ENCODE data around the gene MLIP.
"Not testable (repeated sequence)": the region's sequence is repeated elsewhere in the genome, so short reads cannot be mapped to it uniquely, and the experiment has no call there.

MLIP gene

DNA sequence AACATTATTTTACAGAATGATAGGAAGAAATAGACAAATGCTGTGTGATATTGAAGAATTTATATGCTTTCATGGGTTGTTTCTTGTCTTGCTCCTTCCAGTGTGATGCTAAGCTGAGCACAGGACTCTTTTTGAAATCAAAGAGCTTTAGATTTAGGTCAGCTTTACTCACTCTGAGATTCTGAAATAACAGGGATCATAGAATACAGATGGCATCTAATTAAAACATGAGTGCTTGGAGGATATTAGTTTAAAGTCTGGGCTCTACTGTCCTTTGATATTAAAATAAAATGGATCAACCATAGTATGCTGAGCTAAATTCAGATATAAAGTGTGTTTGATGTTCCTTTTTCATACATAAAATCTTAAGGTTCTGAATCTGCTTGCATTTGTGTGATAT, 29.6 kb downstream of the MLIP start:
- DNase-seq (ENCODE audit: low read depth), result no peak

DNA sequence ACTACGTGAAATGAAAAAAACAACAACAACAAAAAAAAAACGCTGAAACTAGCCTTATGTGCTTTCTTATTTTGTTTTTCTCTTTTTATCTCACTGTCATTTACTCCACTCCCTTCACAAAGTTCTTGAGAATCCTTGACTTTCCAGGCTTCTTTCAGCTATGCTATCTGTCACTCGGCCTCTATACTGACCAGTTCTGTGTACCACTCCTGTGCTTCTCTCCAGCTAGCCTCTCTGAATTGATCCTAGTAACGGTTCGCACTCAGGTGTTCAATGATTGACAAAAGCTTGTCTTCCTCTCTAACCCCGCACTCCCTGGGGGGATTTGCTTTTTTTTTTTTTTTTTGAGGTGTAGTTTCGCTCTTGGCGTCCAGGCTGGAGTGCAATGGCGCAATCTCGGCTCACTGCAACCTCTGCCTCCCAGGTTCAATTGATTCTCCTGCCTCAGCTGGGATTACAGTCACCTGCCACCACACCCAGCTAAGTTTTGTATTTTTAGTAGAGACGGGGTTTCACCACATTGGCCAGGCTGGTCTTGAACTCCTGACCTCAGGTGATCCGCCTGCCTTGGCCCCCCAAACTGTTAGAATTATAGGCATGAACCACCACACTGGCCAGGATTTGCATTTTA, 31.8 kb downstream of the MLIP start:
- no peak for DNase-seq (ENCODE audit: low read depth)

DNA sequence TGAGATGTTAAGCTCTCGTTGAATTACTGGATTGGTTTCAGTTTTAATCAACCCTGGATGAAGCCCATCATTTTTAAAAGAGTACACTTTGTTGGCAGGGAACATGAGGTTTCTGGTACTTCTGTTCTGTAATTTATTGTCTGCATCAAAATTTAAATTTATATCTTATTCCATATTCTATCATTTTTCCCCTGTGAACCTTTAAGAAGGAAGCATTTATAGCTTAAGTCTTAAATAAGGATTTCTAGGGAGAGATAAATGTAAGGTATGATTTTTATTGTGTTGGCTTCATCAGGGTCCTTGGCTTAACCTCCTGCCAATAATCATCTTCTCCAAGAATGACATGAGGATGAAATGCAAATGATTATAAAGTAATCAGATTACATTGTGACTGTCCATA, 40.6 kb downstream of the MLIP start:
- DNase-seq (ENCODE audit: low read depth), result no peak

DNA sequence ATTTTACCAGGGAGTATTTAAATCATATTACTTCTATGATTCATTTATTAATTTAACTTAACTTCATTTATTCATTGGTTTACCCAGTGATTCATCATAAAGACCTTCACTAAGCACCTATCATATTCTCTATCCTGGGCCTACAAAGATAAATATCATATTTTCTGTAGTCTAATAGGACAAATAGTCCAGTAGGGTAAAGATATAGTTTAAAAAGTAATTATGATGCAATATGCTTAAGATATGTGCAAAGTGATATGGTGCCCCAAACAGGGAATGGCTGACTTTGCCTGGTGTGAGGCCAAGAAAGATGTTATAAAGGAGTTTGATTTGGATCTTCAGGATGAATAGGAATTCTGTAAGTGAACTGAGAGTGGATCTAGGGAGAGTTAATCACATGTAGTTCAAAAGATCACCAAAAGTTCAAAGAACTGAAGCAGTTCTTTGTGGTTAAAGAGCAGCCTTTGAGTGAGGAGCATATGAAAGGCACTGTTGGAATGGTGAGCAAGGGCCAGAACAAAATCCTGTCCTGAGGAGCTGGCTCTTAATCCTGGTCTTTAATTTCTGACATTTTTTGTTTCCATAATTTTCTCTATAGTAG, 45.5 kb downstream of the MLIP start:
- DNase-seq (ENCODE audit: low read depth), result no peak

DNA sequence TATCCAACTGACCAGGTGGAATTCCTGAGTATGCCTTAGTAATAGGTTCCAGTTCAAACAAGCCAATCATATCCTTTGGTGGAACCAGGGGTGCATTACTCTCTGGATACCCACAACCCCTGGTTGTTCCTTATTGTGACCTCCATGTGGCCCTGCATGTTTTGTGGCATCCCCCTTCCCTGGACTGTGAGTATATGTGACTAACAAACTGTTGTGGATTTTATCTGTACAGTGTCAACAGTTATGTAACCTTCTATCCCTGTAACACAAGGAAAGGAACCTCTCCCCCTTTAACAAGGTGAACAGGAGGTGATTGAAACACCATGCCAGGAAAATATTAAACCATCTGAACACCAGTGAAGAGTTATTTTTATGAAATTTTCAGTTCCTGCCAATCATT, 46.2 kb downstream of the MLIP start:
- no peak for DNase-seq (ENCODE audit: low read depth)

DNA sequence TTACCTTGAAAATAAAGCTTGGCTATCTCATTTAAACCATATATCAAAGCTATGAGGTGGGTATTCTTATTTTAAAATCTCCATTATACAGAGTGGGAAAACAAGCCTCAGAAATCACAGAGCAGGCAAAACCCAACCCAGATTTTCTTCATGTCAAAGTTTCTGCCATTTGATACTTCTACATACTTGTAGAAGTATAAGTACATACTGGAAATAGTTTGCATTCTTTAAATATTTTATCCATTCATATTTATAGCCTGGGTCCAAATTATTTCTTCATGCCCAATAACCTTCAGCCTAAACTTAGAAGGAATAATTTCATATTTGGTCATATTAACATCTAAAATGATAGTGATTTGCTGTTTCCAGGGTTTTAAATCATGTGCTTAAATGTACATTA, 61.8 kb downstream of the MLIP start:
- DNase-seq (ENCODE audit: low read depth), result no peak

DNA sequence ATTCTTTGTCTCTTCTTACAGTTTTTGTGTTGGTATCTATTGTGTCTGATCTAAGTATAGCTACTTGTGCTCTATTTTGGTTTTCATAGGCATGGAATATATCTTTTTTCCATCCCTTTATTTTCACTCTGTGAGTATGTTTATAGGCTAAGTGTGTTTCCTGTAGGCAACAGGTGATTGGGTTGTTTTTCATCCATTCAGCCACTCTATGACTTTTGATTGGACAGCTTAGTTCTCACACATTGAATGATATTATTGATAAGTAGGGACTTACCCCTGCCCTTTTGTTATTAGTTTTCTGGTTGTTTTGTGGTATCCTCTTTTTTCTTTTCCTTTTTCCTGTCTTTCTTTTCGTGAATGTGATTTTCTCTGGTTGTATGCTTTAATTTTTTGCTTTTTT, 67.9 kb downstream of the MLIP start:
- no peak for DNase-seq (ENCODE audit: low read depth)

DNA sequence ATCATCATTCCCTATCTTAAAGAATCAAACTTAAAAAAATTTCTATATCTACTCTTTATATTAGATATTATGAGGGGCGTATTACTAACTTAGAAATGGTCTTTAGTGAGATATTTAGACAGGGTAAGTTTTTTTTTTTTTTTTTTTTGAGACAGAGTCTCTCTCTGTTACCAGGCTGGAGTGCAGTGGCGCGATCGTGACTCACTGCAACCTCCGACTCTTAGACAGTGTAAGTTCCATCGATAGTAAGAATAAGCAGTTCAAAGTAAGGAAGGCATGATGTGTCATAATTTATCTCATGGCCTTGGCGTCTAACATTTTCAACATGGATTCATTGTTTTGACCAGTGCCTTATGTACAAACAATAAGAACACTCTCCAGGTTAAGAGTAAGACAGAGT, 72.4 kb downstream of the MLIP start:
- no peak for DNase-seq (ENCODE audit: low read depth)

DNA sequence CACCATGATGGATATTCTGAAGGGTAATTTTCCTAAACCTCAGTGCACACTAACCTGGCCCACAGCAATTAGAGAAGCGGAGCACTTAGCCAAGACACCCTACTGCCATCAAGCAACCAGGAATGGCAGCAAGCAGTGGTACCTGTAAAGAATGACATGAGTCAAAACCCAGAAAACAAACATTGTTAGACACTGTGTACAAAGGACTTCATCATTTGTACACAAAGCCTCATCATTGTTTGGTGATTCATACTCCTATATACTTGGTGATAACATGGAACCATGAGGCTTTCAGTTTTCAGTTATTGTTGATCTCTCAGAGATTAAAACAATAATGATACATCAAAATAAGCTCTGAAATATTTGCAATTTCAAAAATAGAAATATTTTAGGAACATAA, 74.6 kb downstream of the MLIP start:
- no peak for DNase-seq (ENCODE audit: low read depth)

DNA sequence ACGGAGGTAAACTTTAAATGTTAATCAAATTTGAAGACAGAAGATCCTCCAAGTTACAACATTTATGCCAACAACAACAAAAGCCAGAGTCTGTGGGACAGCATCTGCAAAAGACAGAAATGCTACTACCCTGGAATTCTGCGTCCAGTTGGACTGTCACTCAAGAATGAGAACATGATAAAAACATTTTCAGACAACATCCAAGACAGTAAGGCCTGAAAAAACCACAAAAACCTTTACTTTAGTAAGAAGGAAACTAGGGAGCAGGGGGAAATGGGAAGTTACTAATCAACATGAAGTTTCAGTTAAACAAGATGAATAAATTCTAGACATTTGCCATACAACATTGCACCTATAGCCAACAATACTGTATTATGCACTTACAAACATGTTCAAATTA, 77.6 kb downstream of the MLIP start:
- no peak for DNase-seq (ENCODE audit: low read depth)

DNA sequence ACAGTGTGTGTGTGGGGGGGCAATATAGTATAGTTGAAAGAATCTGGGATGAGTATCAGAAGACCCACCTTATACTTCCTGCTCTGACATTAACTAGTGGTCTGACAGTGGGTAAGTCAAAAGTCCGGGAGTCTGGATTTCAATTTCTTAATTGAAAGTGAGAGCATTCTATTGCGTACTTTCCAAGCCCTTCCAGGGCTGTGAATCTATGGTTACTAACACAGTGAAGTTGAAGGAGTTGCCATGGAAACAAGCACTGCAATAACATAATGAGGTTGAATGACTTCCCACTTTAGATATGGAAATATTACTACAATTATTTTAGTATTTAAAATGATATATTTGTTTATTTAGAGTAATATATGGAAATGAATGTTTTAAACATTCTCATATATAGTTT, 80.2 kb downstream of the MLIP start:
- DNase-seq (ENCODE audit: low read depth), result no peak

DNA sequence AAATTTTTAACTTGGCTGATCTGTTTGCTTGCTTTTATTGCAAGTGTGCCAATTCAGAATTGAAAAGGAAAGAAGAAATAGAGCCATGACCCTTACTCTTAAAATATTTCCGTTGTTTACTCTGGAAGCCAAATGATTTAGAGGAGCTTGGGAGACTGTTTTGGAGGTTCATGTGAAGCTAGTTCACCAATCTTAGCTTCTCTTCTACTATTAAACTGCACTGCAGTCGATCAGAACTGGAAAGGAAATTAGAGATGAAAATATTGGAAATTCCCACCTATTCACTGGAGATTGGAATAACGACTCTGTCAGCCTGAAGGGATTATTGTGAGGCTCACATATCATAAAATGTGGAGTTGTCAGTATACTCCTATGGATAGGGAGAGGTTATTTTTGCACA, 81.8 kb downstream of the MLIP start:
- no peak for DNase-seq (ENCODE audit: low read depth)

DNA sequence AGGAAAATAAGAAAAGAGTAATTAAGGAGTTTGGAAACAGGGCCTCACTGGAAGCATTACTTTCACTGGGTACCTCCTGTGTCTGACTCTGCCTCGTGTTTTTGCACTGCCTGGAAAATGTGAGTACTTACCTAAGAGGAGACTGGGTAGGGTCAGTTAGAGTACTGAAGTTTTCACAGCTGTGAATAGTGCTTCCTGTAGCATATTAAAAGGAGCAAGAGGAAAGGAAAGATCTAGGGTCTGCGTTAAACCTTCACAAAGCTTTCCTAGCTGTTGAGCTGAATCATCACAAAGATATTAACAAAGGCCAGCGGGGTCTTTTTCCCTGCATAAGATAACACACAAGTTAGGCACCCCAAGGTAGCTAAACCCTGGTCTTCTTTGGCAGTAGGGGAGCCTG, 82.3 kb downstream of the MLIP start:
- no peak for DNase-seq (ENCODE audit: low read depth)

DNA sequence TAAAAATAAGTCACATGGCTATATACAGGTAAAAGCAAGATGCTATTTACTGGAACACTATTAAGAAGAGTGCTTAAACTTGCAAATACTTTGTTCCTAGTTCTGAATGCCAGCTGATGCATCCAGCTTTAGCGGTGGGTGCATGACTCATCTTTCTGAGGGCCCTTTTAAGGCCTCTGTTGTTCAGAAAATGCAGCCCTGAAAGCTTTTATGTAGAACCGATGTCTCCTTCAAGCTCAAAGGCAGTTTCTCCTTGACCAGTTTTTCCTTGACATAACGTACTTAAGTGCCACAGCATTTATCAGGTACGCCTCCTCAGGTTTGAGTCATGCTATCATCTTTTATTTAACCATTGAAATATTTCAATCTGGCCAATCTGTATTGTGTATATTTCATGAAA, 82.8 kb downstream of the MLIP start:
- no peak for DNase-seq (ENCODE audit: low read depth)

DNA sequence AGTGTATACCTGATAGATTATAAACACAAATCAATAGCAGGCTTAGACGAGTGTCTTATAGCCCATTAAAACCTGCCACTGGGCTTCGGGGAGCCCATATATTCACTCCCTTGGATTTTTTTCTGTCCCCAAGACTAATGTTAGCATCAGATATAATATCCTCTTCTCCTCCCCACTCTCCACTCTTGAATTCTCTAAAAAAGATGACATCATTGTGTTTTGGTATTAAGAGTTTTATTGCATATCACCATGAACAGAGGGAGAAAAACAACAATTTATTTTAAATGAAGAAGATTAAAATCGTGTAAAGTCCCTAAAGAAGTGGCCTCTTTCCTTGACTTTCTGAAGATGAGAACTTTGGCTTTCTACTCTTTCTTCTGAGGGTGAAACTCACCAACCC, 84.4 kb downstream of the MLIP start:
- DNase-seq (ENCODE audit: low read depth), result no peak

DNA sequence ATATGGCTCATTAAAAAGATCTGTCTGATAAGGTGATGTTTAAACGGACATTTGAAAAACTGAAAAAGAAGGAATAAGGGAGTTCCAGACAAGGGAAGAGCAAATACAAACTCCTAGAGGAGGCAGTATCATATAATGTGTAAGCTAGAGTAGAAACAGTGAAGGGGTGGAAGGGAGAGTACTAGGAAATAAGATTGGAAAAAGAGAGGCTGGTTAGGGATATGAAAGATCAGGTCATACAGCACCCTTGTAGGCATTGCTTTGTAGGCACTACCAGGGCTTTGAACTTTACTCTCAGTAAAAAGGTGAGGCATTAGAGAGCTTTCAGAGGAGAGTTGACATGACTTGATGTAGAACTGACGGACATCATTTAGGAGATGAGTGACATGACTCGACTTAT, 85.7 kb downstream of the MLIP start:
- DNase-seq (ENCODE audit: low read depth), result no peak

DNA sequence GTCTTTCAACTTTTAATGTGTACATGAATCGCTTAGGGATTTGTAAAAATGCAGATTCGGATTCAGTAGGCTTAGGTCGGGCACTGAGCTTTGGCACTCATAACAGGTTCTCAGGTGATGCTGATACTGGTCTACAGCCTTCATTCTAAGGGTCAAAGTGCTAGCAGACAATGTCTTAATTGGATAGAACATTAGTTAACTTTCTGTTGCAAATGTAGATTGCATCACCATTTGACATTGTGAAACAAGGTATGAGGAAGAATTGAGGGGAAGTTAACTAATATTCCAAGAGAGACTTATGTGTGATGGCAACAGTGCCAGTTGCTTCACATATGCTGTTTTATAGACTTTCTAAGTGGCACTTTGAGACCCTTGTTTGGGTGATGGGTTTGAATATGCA, 86.9 kb downstream of the MLIP start:
- DNase-seq (ENCODE audit: low read depth), result no peak

DNA sequence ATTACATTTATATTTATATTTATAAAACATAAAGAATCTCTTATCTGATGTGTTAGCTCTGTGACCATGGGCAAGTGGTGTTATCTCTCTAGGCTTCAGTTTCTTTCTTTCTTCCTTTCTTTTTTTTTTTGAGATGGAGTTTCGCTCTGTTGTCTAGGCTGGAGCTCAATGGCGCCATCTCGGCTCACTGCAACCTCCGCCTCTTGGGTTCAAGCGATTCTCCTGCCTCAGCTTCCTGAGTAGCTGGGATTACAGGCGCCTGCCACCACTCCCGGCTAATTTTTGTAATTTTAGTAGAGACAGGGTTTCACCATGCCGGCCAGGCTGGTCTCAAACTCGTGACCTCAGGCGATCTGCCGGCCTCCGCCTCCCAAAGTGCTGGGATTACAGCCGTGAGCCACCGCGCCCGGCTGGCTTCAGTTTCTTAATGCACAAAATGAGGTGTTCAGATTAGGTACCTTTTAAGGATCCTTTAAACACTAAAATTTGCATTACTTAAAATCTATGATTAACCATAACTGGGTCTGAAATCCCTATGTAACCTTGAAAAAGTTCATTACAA, 92.3 kb downstream of the MLIP start:
- not testable (repeated sequence) for DNase-seq (ENCODE audit: low read depth)

DNA sequence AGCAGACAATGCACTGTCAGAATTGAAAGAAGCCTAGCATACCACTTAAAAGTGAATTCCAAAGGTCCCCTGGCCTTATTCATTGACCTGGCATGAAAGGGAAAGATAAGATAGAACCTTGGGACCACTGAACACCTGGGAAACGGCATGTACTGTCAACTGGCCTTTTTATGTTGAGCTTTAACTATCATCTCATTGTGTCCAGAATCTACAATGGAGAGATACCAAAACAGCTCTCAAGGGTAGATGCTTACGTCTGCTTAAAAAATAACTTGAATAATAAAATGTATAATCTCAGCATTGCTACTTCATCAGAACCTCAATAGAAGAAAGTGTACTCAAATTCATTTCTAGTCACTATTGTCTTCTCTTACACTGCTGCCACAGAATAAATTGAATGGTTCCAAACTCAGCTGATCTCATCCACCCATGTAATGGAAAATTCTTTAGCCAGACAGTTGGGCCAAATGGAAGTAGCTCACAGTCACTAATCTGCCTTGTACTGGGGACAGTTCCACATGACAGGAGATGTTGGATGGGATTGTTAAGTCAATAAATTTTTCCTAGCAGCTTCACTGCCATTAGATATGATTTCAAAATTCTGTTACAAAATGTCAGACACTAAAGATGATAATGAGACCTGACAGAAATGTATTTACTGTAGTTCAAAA, 93.8 kb downstream of the MLIP start:
- DNase-seq (ENCODE audit: low read depth), result no peak

DNA sequence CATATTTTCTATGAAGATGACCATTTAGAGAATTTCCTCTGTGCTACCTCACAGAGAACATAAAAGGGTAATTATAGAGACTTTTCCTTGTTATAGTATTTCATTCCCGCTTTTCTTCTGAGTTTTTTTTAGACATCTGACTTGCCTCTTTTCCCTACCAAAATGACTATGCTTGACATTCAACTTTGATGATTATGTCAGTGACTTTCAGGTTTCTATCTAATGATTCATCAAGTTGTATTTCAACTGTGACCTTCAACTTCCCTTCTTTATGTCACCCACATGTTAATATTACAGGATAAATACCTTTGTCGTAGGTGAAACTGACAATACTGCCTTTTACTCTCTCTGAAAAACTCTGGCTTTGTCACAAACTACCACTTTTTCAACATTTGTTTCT, 95.3 kb downstream of the MLIP start:
- no peak for DNase-seq (ENCODE audit: low read depth)

DNA sequence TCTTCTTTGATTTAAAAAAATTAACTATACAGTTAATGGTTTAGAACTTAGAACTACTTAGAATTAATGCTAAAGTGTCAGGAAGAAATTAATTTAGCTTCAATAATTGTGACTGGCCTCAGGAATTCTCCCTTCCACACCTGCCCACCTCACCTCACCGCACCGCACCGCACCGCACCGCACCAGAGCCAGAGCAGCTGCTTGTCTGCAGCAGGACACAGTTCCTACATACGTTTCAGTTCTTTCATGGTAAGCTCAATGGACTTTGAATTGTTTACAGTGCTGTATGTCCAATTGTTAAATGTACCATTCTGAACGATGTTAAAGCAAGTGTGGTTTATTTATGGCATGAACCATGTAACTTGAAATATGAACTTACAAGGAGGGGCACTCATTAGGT, 98.7 kb downstream of the MLIP start:
- DNase-seq (ENCODE audit: low read depth), result not testable (repeated sequence)

DNA sequence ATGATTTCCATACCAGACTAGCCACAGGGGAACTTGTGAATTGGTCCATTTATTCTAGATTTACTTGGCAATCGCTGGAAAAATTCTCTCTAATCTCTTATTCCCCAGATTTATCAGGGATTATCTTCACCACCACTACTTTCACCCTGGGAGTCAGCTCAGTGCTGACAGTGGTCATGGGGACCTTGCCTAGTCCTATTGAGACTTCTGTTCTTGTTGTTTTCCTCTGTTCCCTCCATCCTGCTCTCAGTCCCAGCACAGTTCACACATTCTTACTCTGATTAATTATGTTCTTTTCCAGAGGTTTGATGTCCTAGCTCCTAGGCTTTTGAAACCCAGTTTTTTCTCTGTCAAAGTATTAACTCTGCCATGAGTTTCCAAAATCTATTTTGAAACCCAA, 103.0 kb downstream of the MLIP start:
- no peak for DNase-seq (ENCODE audit: low read depth)

DNA sequence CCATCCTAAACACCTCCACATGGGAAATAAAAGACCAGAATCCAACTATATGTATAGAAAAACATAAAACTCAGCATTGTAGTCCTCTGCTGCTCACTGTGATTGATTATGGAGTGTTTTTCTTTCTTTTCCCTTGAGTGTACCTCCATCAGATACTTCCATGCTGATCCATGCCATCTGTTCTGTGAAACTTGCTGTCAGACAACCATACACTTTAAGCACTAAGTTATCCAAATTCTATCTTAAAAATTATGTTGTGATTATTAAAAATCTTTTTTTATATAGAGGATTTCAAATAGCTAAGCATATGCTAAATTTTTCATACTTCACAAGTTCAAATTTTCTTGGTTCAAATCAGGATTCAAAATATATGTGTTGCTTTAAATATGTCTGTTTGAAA, 105.1 kb downstream of the MLIP start:
- no peak for DNase-seq (ENCODE audit: low read depth)

DNA sequence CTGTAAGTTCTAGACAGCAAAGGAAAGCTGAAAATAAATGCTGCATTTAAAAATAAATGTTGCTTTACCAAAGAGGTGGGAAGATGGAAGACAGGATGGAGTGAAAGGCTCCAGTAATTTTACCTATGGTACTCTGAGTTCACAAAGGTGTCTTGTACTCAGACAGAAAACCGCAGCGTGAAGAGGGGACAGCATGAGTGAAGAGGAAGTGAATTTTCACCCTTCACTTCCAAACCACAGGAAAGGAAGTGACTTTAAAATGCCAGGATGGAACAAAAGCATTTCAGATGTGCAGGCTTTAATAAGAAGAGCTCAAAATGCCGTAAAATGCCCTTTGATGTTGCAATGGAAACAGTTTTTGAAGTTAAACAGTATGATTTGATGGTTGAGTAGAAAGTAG, 105.8 kb downstream of the MLIP start:
- no peak for DNase-seq (ENCODE audit: low read depth)

All from activated T-cell treated with anti-CD3 and anti-CD28 coated beads for 24 hours (primary cell).